Astrocyte (in vitro differentiated cells and primary cell): Measurements from ENCODE around the gene LRRC8D. TPM values are rescaled to one million over a fixed set of nuclear protein-coding genes. Genes with fewer than 3 reads are reported as not detected.
"Not testable (repeated sequence)": the region's sequence is repeated elsewhere in the genome, so short reads cannot be mapped to it uniquely, and the experiment has no call there.

Experiments used
- DNase-seq: peaks from one replicate; pipeline ENCODE4 v3.0.0-alpha.2; 2010; ENCODE audit warnings: low read depth
- FAIRE-seq: peaks from 2 replicates; lab custom pipeline; 2011; peaks lifted over from hg19 to GRCh38; lab: Jason Lieb, UNC
- H2AFZ ChIP-seq: 2 replicates; pipeline ENCODE4 v1.6.0; 2012; ENCODE audit warnings: low read depth, low read length, inconsistent platforms
- H3K27ac ChIP-seq: 2 replicates; pipeline ENCODE4 v1.5.1; 2011; ENCODE audit warnings: low read depth, low read length, inconsistent platforms
- H3K27me3 ChIP-seq: 2 replicates; pipeline ENCODE4 v1.6.0; 2011; ENCODE audit warnings: low read length, inconsistent platforms; ENCODE audit not compliant: insufficient read depth
- H3K36me3 ChIP-seq: 2 replicates; pipeline ENCODE4 v1.5.1; 2011; ENCODE audit warnings: low read length, inconsistent platforms; ENCODE audit not compliant: insufficient read depth
- H3K4me1 ChIP-seq: 2 replicates; pipeline ENCODE4 v1.5.1; 2011; ENCODE audit warnings: low read length, inconsistent platforms; ENCODE audit not compliant: insufficient read depth
- H3K4me2 ChIP-seq: 2 replicates; pipeline ENCODE4 v1.6.0; 2012; ENCODE audit warnings: low read length, inconsistent platforms
- H3K4me3 ChIP-seq: 2 replicates; pipeline ENCODE4 v1.5.1; 2011; ENCODE audit warnings: low read depth, mild to moderate bottlenecking, low read length, inconsistent platforms; ENCODE audit not compliant: insufficient read depth
- H3K79me2 ChIP-seq: 2 replicates; pipeline ENCODE4 v1.6.0; 2012; ENCODE audit warnings: mild to moderate bottlenecking, low read length, inconsistent platforms; ENCODE audit not compliant: insufficient read depth
- H3K9ac ChIP-seq: 2 replicates; pipeline ENCODE4 v1.6.0; 2012; ENCODE audit warnings: mild to moderate bottlenecking, low read length, inconsistent platforms
- H3K9me3 ChIP-seq: 2 replicates; pipeline ENCODE4 v1.5.1; 2012; ENCODE audit warnings: low read depth, mild to moderate bottlenecking, low read length, inconsistent platforms; ENCODE audit not compliant: insufficient read depth
- H4K20me1 ChIP-seq: 2 replicates; pipeline ENCODE4 v1.6.0; 2012; ENCODE audit warnings: low read length, inconsistent platforms; ENCODE audit not compliant: insufficient read depth
- H3K27ac Mint-ChIP-seq: one replicate; pipeline ENCODE4 v1.8.0; 2021; ENCODE audit warnings: mild to moderate bottlenecking, mixed read lengths; ENCODE audit not compliant: unreplicated experiment
- H3K27me3 Mint-ChIP-seq: one replicate; pipeline ENCODE4 v1.8.0; 2021; ENCODE audit warnings: low read depth, mixed read lengths; ENCODE audit not compliant: unreplicated experiment
- H3K36me3 Mint-ChIP-seq: one replicate; pipeline ENCODE4 v1.8.0; 2021; ENCODE audit warnings: low read depth, mixed read lengths; ENCODE audit not compliant: unreplicated experiment
- H3K4me1 Mint-ChIP-seq: one replicate; pipeline ENCODE4 v1.8.0; 2021; ENCODE audit warnings: low read depth, mixed read lengths; ENCODE audit not compliant: unreplicated experiment
- H3K4me3 Mint-ChIP-seq: one replicate; pipeline ENCODE4 v1.8.0; 2021; ENCODE audit warnings: mild to moderate bottlenecking, moderate library complexity, mixed read lengths; ENCODE audit not compliant: unreplicated experiment
- H3K9me3 Mint-ChIP-seq: one replicate; pipeline ENCODE4 v1.8.0; 2021; ENCODE audit warnings: mild to moderate bottlenecking, mixed read lengths; ENCODE audit not compliant: unreplicated experiment
- CTCF ChIP-seq: IDR thresholded peaks from 2 replicates; pipeline ENCODE4 v1.5.1; 2011; ENCODE audit warnings: low read depth, mild to moderate bottlenecking, inconsistent platforms, low read length, moderate library complexity; ENCODE audit not compliant: insufficient read depth
- EZH2 ChIP-seq: IDR thresholded peaks from 2 replicates; pipeline ENCODE4 v1.6.1; 2012; ENCODE audit warnings: mild to moderate bottlenecking, low read length, inconsistent platforms; ENCODE audit not compliant: insufficient read depth
- total RNA-seq: library from RNA; stranded (reverse); gene quantifications from 2 replicates; pipeline ENCODE4 v1.2.1, GENCODE V29; 2021

The LRRC8D gene
- total RNA-seq, 1 donor from 2014 or later = 36.9 TPM

DNA sequence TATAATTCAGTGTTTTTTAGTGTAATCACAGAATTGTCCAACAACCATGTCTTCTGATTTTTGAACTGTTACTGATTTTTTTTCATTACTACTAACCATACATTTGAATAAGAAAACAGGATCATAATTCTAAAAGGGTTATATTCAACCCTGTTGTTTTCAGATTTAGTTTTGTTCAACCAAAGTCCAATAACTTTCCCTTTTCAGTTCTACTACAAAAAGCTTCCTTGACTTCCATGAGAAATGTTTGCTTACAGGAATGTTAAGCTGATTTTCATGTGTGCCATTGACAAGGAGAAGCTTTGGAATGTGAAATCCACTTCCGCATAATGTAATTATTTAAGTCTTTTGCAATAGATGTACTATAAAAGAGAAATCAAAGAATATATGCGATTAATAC is 102.1 kb downstream of the LRRC8D start:
- Histone ChIP-seq H4K20me1 (no peaks in the 10 kb centered on the region), H3K4me3 (no peak overlapping the region), H2AFZ (no peak overlapping the region), H3K4me2 (no peak overlapping the region), H3K79me2 (no peaks in the 10 kb centered on the region), H3K27ac (no peak overlapping the region), H3K9ac (no peak overlapping the region), H3K27me3 (no peaks in the 10 kb centered on the region), H3K4me1 (no peaks in the 10 kb centered on the region), H3K9me3 (no peaks in the 10 kb centered on the region), H3K36me3 (no peaks in the 10 kb centered on the region)
- peaks cover 10% of the 10 kb centered on the region for H3K9me3 Mint-ChIP-seq
- H3K4me1 Mint-ChIP-seq = peaks cover 7% of the 10 kb centered on the region
- FAIRE-seq (no peak), DNase-seq (no peak)
- H3K27ac Mint-ChIP-seq = no peak overlapping the region
- H3K36me3 Mint-ChIP-seq = peaks cover 10% of the 10 kb centered on the region
- H3K27me3 Mint-ChIP-seq = no peaks in the 10 kb centered on the region
- no peak for TF ChIP-seq CTCF
- no peak for TF ChIP-seq EZH2
- H3K4me3 Mint-ChIP-seq = no peak overlapping the region

DNA sequence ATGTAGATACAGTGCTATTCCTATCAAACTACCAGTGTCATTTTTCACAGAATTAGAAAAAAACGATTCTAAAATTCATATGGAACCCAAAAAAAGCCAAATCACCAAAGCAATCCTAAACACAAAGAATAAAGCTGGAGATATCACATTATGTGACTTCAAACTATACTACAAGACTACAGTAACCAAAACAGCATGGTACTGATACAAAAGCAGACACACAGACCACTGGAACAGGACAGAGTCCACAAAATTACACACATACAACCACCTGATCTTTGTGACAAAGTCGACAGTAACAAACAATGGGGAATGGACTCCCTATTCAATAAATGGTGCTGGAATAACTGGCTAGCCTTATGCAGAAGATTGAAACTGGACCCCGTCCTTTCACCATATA is 102.7 kb downstream of the LRRC8D start:
- no peak for DNase-seq
- no peak overlapping the region for H3K4me3 ChIP-seq
- no peaks in the 10 kb centered on the region for H4K20me1 ChIP-seq
- H3K27me3 ChIP-seq = no peaks in the 10 kb centered on the region
- FAIRE-seq = no peak
- H3K27ac ChIP-seq = no peak overlapping the region
- Mint-ChIP-seq H3K9me3 (peaks cover 10% of the 10 kb centered on the region), H3K27ac (no peak overlapping the region), H3K27me3 (no peaks in the 10 kb centered on the region), H3K4me1 (peaks cover 7% of the 10 kb centered on the region), H3K4me3 (no peak overlapping the region), H3K36me3 (peaks cover 10% of the 10 kb centered on the region)
- H3K79me2 ChIP-seq = no peaks in the 10 kb centered on the region
- no peaks in the 10 kb centered on the region for H3K36me3 ChIP-seq
- no peak overlapping the region for H2AFZ ChIP-seq
- TF ChIP-seq CTCF (no peak), EZH2 (no peak)
- no peak overlapping the region for H3K9ac ChIP-seq
- no peaks in the 10 kb centered on the region for H3K9me3 ChIP-seq
- H3K4me1 ChIP-seq = no peaks in the 10 kb centered on the region
- no peak overlapping the region for H3K4me2 ChIP-seq

DNA sequence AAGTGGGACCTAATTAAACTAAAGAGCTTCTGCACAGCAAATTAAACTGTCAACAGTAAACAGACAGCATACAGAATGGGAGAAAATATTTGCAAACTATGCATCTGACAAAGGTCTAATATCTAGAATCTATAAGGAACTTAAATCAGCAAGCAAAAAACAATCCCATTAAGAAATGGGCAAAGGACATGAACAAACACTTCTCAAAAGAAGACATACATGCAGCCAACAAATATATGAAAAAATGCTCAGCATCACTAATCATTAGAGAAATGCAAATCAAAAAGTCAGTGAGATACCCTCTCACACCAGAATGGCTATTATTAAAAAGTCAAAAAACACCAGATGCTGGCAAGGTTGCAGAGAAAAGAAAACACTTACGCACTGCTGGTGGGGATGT is 103.2 kb downstream of the LRRC8D start:
- H3K36me3 ChIP-seq, H3K79me2 ChIP-seq, H2AFZ ChIP-seq, H3K4me3 ChIP-seq, FAIRE-seq, H3K9ac ChIP-seq, H3K27ac ChIP-seq, H3K27ac Mint-ChIP-seq, DNase-seq, H3K36me3 Mint-ChIP-seq, H3K4me3 Mint-ChIP-seq, H4K20me1 ChIP-seq, H3K4me1 ChIP-seq, H3K9me3 ChIP-seq, H3K27me3 Mint-ChIP-seq, H3K9me3 Mint-ChIP-seq, H3K4me1 Mint-ChIP-seq, H3K27me3 ChIP-seq, H3K4me2 ChIP-seq: not testable (repeated sequence)
